UCSD-AML1 (cell line): ENCODE results near the gene ECT2.
"Not testable (repeated sequence)": the region's sequence is repeated elsewhere in the genome, so short reads cannot be mapped to it uniquely, and the experiment has no call there.

ENCODE experiments used
- DNase-seq: peaks from one replicate; lab custom pipeline; 2025; ENCODE audit not compliant: unreplicated experiment; lab: John Stamatoyannopoulos, UW

The ECT2 gene

GRCh38 chr3:172804323-172804722, 53.8 kb downstream of the ECT2 start:
- DNase-seq: no peak

DNA sequence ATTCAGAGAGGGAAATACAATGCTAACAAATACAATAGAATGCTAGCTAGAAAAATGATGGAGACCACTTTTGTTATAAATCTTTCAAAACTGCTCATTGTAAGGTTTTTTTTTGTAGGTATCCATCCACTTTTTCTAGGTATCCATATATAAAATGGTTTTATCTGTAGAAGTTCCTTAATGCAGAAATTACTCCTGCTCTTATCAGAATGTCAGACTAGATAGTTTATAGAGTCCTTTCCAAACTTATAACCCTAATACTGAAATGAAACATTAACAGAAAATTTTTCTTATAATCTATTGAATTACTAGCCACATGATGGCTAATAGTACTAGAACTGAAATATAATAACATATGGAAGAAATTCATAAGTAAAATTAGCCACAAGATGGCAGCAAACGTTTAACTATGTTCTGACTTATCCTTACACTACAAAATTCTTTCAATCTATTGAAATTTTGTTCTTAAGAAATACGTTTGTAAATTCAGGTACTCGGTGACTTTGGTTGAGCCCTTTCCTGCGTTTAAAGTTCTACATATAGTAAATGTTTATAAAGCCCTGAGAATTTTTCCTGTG, 58.5 kb downstream of the ECT2 start:
- DNase-seq: no peak

GRCh38 chr3:172811099-172811498, 60.6 kb downstream of the ECT2 start:
- no peak for DNase-seq

GRCh38 chr3:172813462-172813861, 62.9 kb downstream of the ECT2 start:
- DNase-seq: no peak

GRCh38 chr3:172814738-172815137, 64.2 kb downstream of the ECT2 start:
- DNase-seq: no peak

- DNase-seq: no peak
These were observed 65.3 kb downstream of the ECT2 start for GRCh38 chr3:172815857-172816256.

DNA sequence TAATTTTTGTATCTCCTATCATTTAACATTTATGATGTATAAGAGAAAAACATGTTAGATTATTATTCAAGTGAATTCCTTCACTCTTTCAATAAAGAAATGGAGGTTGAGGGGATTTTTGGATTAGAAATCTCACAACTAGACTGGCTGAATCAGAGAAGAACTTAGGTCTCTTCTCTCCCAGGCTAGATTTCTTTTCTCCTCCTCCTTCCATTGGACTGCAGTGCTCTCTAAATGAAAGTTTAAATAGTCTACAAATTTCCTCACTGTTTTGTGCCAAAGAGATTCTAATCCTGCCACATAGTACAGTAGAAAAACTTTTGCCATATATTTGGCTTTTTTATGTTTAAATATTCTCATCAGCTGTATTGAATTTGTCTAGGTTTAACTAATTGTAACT, 65.8 kb downstream of the ECT2 start:
- no peak for DNase-seq

GRCh38 chr3:172816968-172817367, 66.4 kb downstream of the ECT2 start:
- no peak for DNase-seq

- no peak for DNase-seq
These were observed 70.0 kb downstream of the ECT2 start for GRCh38 chr3:172820492-172820891.

DNA sequence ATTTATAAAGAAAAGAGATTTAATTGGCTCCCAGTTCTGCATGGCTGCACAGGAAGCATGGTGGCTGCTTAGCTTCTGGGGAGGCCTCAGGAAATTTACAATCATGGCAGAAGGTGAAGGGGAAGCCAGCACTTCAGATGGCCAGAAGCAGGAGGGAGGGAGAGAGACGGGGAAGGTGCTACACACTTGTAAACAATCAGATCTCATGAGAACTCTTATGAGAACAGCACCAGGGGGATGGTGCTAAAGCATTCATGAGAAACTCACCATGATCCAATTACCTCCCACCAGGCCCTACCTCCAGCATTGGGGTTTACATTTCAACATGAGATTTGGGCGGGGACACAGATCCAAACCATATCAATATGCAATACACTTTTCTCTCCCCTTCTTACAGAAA, 73.7 kb downstream of the ECT2 start:
- no peak for DNase-seq

DNA sequence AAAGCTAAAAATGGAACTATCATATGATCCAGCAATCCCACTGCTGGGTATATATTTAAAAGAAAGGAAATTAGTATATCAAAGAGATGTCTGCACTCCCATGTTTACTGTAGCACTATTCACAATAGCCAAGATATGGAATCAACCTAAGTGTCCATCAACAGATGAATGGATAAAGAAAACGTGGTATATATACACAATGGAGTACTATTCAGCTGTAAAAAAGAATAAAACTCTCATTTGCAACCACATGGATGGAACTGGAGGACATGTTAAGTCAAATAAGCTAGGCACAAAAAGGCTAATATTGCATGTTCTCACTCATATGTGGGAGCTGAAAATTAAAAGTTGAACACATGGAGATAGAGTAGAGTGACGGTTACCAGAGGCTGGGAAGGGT, 76.7 kb downstream of the ECT2 start:
- not testable (repeated sequence) for DNase-seq

DNA sequence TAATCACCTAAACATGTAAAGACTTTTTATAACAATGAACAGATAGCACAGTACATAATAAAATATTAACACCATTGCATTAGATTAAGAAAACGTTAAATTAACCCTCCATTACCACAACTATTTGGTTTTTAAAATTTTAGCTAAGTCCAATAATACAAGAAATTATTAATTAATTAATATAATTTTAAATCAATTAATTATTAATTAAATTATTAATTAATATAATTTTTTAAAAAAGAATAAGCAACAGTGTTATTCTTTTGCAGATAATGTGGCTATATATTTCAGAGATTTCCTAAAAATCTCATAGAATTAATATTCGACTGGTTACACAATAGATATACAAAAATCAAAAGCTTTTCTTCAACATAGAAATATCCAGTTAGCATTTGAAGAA, 82.5 kb downstream of the ECT2 start:
- no peak for DNase-seq

DNA sequence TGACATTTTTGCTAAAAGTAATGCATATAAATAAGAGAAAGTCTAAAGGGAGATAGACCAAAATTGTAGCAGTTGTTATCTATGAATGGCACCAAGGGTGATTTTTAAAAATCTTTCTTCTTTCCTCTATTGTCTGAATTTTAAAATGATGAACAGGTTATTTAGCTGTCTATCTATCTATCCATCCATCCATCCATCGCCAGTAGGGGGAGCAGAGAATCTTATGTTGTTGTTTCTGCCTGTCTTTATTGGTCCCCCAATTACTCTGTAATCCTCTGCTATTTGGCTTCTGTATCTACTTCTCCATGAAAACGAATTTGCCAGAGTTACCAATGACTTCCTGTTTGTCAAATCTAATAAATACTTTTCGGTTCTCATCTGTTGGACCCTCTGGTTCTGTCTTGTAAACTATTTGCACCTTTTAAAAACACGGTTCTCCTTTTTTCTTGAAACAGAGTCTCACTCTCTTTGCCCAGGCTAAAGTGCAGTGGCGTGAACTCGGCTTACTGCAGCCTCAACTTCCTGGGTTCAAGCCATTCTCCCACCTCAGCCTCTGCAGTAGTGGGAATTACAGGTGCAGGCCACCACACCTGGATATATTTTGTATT, 86.0 kb downstream of the ECT2 start:
- no peak for DNase-seq

GRCh38 chr3:172839679-172840078, 89.2 kb downstream of the ECT2 start:
- DNase-seq: no peak

DNA sequence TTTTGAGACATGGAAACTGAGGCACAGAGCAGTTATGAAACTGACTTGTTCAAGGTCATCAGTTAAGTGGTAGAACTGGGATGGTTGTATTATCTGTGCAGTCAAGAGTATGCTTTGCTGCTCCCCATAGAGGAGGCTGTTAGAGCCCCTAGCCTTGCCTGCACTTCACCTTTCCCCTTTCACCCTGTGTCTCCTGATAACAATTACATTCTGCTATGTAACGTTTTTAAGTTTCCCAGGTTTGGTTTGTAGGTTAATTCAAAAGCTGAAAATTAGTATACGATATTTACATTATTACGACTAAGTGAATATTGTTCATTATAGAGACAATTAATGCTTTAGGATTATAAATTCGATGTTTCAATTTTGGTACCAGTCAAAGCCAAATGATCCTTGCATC, 89.9 kb downstream of the ECT2 start:
- DNase-seq: no peak

DNA sequence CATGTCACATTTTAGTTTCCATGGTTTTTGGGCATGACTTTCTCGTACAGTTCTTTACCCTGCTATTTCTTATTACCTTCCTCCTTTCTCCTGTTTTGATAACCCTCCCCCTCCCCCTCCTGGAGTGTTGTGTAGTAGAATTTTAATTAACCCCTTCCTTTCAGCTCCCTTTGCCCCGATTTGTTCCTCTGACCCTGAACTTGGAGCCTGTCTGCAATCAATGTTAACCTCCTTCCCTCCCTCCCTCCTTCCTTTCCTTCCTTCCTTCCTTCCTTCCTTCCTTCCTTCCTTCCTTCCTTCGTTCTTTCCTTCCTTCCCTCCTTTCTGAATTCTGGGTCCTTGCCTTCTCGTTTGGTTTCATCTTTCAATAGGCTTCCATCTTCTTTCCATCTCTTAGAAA, 90.4 kb downstream of the ECT2 start:
- no peak for DNase-seq

DNA sequence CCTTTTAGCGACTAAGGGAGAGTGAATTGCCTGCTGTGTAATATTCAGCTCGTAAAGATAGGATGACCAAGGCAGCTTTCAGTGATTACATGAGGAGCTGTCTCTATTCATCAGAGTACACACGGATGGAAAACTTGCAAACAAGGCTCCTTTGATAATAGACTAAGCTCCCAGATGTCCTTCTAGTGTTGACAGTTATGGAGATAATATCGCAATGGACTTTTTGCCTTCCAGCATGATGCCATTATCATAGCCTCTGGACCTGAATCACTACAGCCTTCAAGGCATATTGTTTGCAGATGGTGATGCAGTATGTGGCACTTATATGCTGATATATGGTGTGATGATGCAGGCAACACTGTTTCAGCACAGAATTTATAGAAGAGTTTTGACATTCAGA, 93.9 kb downstream of the ECT2 start:
- no peak for DNase-seq

DNA sequence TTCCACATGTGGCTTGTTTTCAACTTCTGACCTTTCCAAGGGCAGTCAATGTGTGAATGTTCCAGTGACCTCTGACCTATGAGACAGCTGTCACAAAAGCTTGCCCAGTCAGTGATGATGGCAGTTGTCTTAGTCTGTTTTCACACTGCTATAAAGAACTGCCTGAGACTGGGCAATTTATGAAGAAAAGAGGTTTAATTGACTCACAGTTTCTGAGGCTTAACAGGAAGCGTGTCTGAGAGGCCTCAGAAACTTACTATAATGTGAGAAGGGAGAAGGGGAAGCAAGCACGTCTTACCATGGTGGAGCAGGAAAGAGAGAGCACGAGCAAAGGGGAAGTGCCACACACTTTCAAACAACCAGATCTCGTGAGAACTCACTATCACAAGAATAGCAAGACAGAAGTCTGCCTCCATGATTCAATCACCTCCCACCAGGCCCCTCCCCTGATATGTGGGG, 95.6 kb downstream of the ECT2 start:
- DNase-seq: no peak

DNA sequence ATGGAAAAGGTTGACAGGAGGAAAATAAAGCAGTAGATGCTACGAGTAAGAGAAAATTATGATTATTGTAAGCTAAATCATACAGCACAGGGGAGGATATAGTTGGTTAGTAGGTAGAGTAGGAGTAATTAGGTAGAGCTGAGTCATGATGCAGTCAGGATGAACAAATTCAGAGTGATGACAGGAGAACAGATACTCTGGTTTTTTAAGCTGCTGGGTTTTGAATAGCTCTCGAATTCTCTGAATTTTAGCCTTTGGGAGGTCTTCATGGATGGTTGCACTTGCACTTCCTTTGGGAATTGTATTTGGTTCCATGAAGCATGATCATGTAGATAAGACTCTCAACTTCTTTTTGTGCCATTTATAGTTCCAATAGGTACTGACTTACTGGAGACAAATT, 96.2 kb downstream of the ECT2 start:
- DNase-seq: no peak

GRCh38 chr3:172847292-172847691, 96.8 kb downstream of the ECT2 start:
- no peak for DNase-seq

GRCh38 chr3:172848910-172849309, 98.4 kb downstream of the ECT2 start:
- no peak for DNase-seq

- no peak for DNase-seq
These were observed 102.5 kb downstream of the ECT2 start for GRCh38 chr3:172853005-172853404.
